Ovary (tissue), 3 donors: ENCODE measurements around the gene C1QTNF9.

Experiments
- CTCF ChIP-seq, 3 donors: fragments of 450-650 bp in 2 of 3; fragments of 200-600 bp in 1 of 3; IDR thresholded peaks; one replicate each; pipeline versions ENCODE4 v1.5.1 to v1.8.0; 2016 to 2022; ENCODE audit warnings: antibody characterized with exemption in 3 of 3, mild to moderate bottlenecking in 1 of 3
- POLR2A ChIP-seq: fragments of 450-650 bp; IDR thresholded peaks from one replicate; pipeline ENCODE4 v1.6.1; 2017; ENCODE audit warnings: antibody characterized with exemption, mild to moderate bottlenecking, moderate library complexity
- donor health status: DM: no; HTN: no; CAD: no.

GRCh38 chr13:24286624-24287023 lies 22.8 kb upstream of the C1QTNF9 start:
- TF ChIP-seq CTCF (IDR thresholded peaks at IDR 0.05) (no peak), POLR2A (no peak)
